Measurements from ENCODE around the gene ANOS1. TPM values are rescaled to one million over a fixed set of nuclear protein-coding genes. Genes with fewer than 3 reads are reported as not detected.

The ANOS1 gene
- polyA plus RNA-seq, 1 donor from 2014 or later: 0.72 TPM

DNA sequence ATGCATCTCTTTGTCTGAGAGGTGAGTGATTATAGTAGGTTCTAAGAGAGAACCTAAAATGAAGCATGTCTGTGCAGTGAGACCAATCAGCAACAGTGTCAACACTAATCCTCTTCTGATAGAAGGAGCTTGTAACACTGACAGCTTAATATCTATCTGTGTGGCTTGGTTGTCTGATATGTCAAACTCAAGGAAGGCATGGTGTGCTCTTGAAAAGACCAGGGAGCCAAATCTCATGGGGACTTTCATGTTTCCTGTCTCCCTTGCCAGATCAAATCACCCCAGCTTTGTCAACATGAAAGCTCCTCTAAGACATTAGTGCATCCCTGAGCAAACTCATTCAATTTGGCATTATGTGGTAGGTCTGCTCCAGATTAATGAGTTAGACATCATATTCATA, 95.4 kb downstream of the ANOS1 start:
- no peaks in the 10 kb centered on the region for H3K27me3 ChIP-seq (ENCODE audit: insufficient read depth, low read depth, low read length)
- peak; percentile 92 for TF ChIP-seq EP300 (conservative IDR thresholded peaks at IDR 0.05; ENCODE audit: poor library complexity, severe bottlenecking)
- no peak for TF ChIP-seq TAF1 (IDR thresholded peaks at IDR 0.05; ENCODE audit: low read depth)
- TF ChIP-seq POLR2AphosphoS5 (IDR thresholded peaks at IDR 0.05): peak; percentile 76
- TF ChIP-seq EZH2 (IDR thresholded peaks at IDR 0.05; ENCODE audit: borderline replicate concordance, insufficient read depth, low read length, poor library complexity, severe bottlenecking): no peak
- TF ChIP-seq RAD21 (conservative IDR thresholded peaks at IDR 0.05): no peak
- TF ChIP-seq SMC3 (conservative IDR thresholded peaks at IDR 0.05; ENCODE audit: poor library complexity): no peak
- TF ChIP-seq MXI1 (conservative IDR thresholded peaks at IDR 0.05; ENCODE audit: poor library complexity, severe bottlenecking): no peak

DNA sequence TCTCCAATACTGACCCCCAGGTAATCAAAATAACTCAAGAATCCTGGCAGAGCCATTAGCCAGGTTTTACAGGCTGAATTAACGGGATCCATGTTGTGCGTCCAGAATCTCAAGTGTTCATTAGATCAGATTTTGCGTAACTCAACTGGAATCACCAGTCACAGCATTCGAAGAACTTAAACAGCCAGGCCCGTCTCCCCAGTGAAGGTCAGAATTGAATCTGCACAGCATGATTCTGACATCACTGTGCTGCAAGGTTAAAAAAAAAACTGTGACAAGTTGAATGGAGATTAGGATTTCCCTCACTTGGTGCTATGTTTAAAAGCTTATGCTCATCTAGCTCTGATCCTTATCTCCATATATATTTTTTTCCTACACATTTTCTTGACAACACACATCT, 96.1 kb downstream of the ANOS1 start:
- Histone ChIP-seq H3K9me2 (ENCODE audit: insufficient read depth, low read length) (no peaks in the 10 kb centered on the region), H3K79me2 (replicated peaks; ENCODE audit: insufficient read depth, low read length) (no peaks in the 10 kb centered on the region), H2AFZ (ENCODE audit: low read depth, low read length) (no peak overlapping the region), H3K36me3 (ENCODE audit: insufficient read depth, low read length) (no peaks in the 10 kb centered on the region), H3K9ac (ENCODE audit: low read length) (no peak overlapping the region), H4K20me1 (ENCODE audit: insufficient read depth) (no peaks in the 10 kb centered on the region), H3K4me3 (ENCODE audit: low read length) (peak overlapping the region; percentile 46), H3K9me3 (ENCODE audit: low read length) (no peaks in the 10 kb centered on the region), H3K4me2 (ENCODE audit: low read length) (peak overlapping the region; percentile 39), H3K27me3 (ENCODE audit: insufficient read depth, low read depth, low read length) (no peaks in the 10 kb centered on the region), H3K27ac (ENCODE audit: low read length) (peak overlapping the region; percentile 34), H3F3A (ENCODE audit: insufficient read depth, low read length, poor library complexity, severe bottlenecking) (no peaks in the 10 kb centered on the region)
- TF ChIP-seq EZH2 (IDR thresholded peaks at IDR 0.05; ENCODE audit: borderline replicate concordance, insufficient read depth, low read length, poor library complexity, severe bottlenecking): no peak
- no peak for TF ChIP-seq MXI1 (conservative IDR thresholded peaks at IDR 0.05; ENCODE audit: poor library complexity, severe bottlenecking)
- TF ChIP-seq SMC3 (conservative IDR thresholded peaks at IDR 0.05; ENCODE audit: poor library complexity): no peak
- no peak for TF ChIP-seq TAF1 (IDR thresholded peaks at IDR 0.05; ENCODE audit: low read depth)

More for the DNA sequence above, 95.4 kb downstream of the ANOS1 start:
- no peaks in the 10 kb centered on the region for H4K20me1 ChIP-seq (ENCODE audit: insufficient read depth)
- peak overlapping the region; percentile 39 for H3K4me2 ChIP-seq (ENCODE audit: low read length)
- H3K36me3 ChIP-seq (ENCODE audit: insufficient read depth, low read length): no peaks in the 10 kb centered on the region
- H3F3A ChIP-seq (ENCODE audit: insufficient read depth, low read length, poor library complexity, severe bottlenecking): no peaks in the 10 kb centered on the region
- H3K9me3 ChIP-seq (ENCODE audit: low read length): no peaks in the 10 kb centered on the region
- H3K4me3 ChIP-seq (ENCODE audit: low read length): peak overlapping the region; percentile 46
- no peak overlapping the region for H3K9ac ChIP-seq (ENCODE audit: low read length)
- H3K9me2 ChIP-seq (ENCODE audit: insufficient read depth, low read length): no peaks in the 10 kb centered on the region
- no peaks in the 10 kb centered on the region for H3K79me2 ChIP-seq (replicated peaks; ENCODE audit: insufficient read depth, low read length)
- no peak overlapping the region for H2AFZ ChIP-seq (ENCODE audit: low read depth, low read length)
- H3K27ac ChIP-seq (ENCODE audit: low read length): peak overlapping the region; percentile 34

DNA sequence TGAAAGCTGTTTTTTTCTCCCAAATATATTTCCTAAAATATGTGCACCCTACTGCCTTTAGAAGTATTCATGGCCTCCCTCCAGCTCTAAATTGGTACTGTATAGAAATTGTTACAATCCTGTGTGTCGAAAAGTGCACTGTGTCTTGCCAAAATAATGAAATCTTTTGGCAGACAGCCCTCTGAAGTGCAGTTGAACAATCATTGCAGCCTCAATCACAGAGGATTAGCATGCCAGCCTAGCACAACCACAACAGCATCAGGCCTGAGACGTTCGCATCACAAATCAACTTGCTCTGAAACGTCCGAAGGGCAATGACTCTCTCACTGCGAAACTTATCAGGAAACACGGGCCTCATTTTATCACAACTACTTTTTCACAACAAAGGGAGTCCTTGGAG, 99.0 kb downstream of the ANOS1 start:
- H3K4me2 ChIP-seq (ENCODE audit: low read length): no peak overlapping the region
- TF ChIP-seq, protein P1, sequence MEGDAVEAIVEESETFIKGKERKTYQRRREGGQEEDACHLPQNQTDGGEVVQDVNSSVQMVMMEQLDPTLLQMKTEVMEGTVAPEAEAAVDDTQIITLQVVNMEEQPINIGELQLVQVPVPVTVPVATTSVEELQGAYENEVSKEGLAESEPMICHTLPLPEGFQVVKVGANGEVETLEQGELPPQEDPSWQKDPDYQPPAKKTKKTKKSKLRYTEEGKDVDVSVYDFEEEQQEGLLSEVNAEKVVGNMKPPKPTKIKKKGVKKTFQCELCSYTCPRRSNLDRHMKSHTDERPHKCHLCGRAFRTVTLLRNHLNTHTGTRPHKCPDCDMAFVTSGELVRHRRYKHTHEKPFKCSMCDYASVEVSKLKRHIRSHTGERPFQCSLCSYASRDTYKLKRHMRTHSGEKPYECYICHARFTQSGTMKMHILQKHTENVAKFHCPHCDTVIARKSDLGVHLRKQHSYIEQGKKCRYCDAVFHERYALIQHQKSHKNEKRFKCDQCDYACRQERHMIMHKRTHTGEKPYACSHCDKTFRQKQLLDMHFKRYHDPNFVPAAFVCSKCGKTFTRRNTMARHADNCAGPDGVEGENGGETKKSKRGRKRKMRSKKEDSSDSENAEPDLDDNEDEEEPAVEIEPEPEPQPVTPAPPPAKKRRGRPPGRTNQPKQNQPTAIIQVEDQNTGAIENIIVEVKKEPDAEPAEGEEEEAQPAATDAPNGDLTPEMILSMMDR (IDR thresholded peaks at IDR 0.05; ENCODE audit: poor library complexity, severe bottlenecking): no peak
- TF ChIP-seq EZH2 (IDR thresholded peaks at IDR 0.05; ENCODE audit: borderline replicate concordance, insufficient read depth, low read length, poor library complexity, severe bottlenecking) (no peak), TAF1 (IDR thresholded peaks at IDR 0.05; ENCODE audit: low read depth) (no peak), SMC3 (conservative IDR thresholded peaks at IDR 0.05; ENCODE audit: poor library complexity) (no peak), MXI1 (conservative IDR thresholded peaks at IDR 0.05; ENCODE audit: poor library complexity, severe bottlenecking) (no peak), EP300 (conservative IDR thresholded peaks at IDR 0.05; ENCODE audit: poor library complexity, severe bottlenecking) (no peak), RAD21 (conservative IDR thresholded peaks at IDR 0.05) (no peak), POLR2AphosphoS5 (IDR thresholded peaks at IDR 0.05) (no peak)
- TF ChIP-seq, protein P2, sequence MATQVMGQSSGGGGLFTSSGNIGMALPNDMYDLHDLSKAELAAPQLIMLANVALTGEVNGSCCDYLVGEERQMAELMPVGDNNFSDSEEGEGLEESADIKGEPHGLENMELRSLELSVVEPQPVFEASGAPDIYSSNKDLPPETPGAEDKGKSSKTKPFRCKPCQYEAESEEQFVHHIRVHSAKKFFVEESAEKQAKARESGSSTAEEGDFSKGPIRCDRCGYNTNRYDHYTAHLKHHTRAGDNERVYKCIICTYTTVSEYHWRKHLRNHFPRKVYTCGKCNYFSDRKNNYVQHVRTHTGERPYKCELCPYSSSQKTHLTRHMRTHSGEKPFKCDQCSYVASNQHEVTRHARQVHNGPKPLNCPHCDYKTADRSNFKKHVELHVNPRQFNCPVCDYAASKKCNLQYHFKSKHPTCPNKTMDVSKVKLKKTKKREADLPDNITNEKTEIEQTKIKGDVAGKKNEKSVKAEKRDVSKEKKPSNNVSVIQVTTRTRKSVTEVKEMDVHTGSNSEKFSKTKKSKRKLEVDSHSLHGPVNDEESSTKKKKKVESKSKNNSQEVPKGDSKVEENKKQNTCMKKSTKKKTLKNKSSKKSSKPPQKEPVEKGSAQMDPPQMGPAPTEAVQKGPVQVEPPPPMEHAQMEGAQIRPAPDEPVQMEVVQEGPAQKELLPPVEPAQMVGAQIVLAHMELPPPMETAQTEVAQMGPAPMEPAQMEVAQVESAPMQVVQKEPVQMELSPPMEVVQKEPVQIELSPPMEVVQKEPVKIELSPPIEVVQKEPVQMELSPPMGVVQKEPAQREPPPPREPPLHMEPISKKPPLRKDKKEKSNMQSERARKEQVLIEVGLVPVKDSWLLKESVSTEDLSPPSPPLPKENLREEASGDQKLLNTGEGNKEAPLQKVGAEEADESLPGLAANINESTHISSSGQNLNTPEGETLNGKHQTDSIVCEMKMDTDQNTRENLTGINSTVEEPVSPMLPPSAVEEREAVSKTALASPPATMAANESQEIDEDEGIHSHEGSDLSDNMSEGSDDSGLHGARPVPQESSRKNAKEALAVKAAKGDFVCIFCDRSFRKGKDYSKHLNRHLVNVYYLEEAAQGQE (IDR thresholded peaks at IDR 0.05; ENCODE audit: borderline replicate concordance): no peak
- no peak overlapping the region for H2AFZ ChIP-seq (ENCODE audit: low read depth, low read length)
- no peak overlapping the region for H3K4me3 ChIP-seq (ENCODE audit: low read length)
- H3K36me3 ChIP-seq (ENCODE audit: insufficient read depth, low read length): no peaks in the 10 kb centered on the region
- H3K79me2 ChIP-seq (replicated peaks; ENCODE audit: insufficient read depth, low read length): no peaks in the 10 kb centered on the region
- H3K9ac ChIP-seq (ENCODE audit: low read length): no peak overlapping the region
- no peaks in the 10 kb centered on the region for H3K9me3 ChIP-seq (ENCODE audit: low read length)
- no peaks in the 10 kb centered on the region for H3K27me3 ChIP-seq (ENCODE audit: insufficient read depth, low read depth, low read length)
- no peak overlapping the region for H3K27ac ChIP-seq (ENCODE audit: low read length)
- H3F3A ChIP-seq (ENCODE audit: insufficient read depth, low read length, poor library complexity, severe bottlenecking): no peaks in the 10 kb centered on the region
- no peaks in the 10 kb centered on the region for H3K9me2 ChIP-seq (ENCODE audit: insufficient read depth, low read length)
- H4K20me1 ChIP-seq (ENCODE audit: insufficient read depth): no peaks in the 10 kb centered on the region
